Measurements from ENCODE around the gene SLC9B2. TPM values are rescaled to one million over a fixed set of nuclear protein-coding genes. Genes with fewer than 3 reads are reported as not detected.

The SLC9B2 gene
- total and polyA plus RNA-seq, 10 of the 15 experiments (the other 5 are each of a cell fraction or from before 2014, with no cell fraction given): 8.9 to 32.5 (median 25.3) TPM

GRCh38 chr4:103050736-103051436 is 25.7 kb downstream of the SLC9B2 start:
- Histone ChIP-seq H3K4me1 (ENCODE audit: control insufficient read depth, insufficient read depth, low read length) (peaks cover 7% of the 10 kb centered on the region), H3K9me3 (replicated peaks; ENCODE audit: control insufficient read depth, insufficient read depth, low read length) (no peaks in the 10 kb centered on the region), H3K27ac (ENCODE audit: control insufficient read depth, insufficient read depth) (peak overlapping the region; percentile 33; the same call in 1 of the 2 replicates), H3K36me3 (ENCODE audit: control insufficient read depth in 2 of 2, insufficient read depth in 2 of 2, low read length in 1 of 2) (peaks cover 0 to 11% of the 10 kb centered on the region in 2 experiments; a peak in 2 of 4 replicates), H3K79me2 (ENCODE audit: control insufficient read depth, insufficient read depth, low read length) (no peaks in the 10 kb centered on the region), H3K27me3 (replicated peaks in 1 of 2; ENCODE audit: control insufficient read depth in 2 of 2, insufficient read depth in 2 of 2, low read length in 1 of 2) (no peaks in the 10 kb centered on the region), H4K20me1 (ENCODE audit: control insufficient read depth, insufficient read depth) (no peaks in the 10 kb centered on the region), H2AFZ (ENCODE audit: control insufficient read depth, low read depth, low read length) (no peak overlapping the region), H3K9ac (ENCODE audit: control insufficient read depth, insufficient read depth, low read length) (no peak overlapping the region), H3K4me2 (ENCODE audit: control insufficient read depth, insufficient read depth) (no peak overlapping the region), H3K4me3 (no peak overlapping the region)
- ChIA-PET POLR2A (no interaction called here), RAD21 (ENCODE audit: unreplicated experiment) (interaction anchor here (1.4 to 2.6 kb wide), 2 partner anchors 41 to 45 kb away, joined by 3 to 13 read pairs; no protein-coding TSS in a partner anchor), CTCF (interaction anchor here (0.6 to 5.0 kb wide), 8 partner anchors 9 to 750 kb away, joined by 3 to 53 read pairs (median 4); partner anchors contain the start of gene BDH2), SMC1A (ENCODE audit: uncharacterized antibody, unreplicated experiment) (interaction anchor here (1.0 to 2.4 kb wide), 6 partner anchors 14 to 793 kb away, joined by 3 to 8 read pairs (median 3); no protein-coding TSS in a partner anchor)
- in situ Hi-C loops (cut with MboI): no loop called here
- WGBS (ENCODE audit: insufficient coverage, insufficient replicate concordance, low lambda C conversion rate, missing lambda C conversion rate): 2% methylated on average over 2 of the region's 2 CpGs
- BruUV-seq (replicated peaks): no TSS peak
- DNase-seq (ENCODE audit: low read depth, low spot score) (no peak), ATAC-seq (peak; percentile 33), FAIRE-seq (no peak)
- intact Hi-C loops (cut with micrococcal nuclease; ENCODE audit: unreplicated experiment): no loop called here
- TF ChIP-seq, protein P1, sequence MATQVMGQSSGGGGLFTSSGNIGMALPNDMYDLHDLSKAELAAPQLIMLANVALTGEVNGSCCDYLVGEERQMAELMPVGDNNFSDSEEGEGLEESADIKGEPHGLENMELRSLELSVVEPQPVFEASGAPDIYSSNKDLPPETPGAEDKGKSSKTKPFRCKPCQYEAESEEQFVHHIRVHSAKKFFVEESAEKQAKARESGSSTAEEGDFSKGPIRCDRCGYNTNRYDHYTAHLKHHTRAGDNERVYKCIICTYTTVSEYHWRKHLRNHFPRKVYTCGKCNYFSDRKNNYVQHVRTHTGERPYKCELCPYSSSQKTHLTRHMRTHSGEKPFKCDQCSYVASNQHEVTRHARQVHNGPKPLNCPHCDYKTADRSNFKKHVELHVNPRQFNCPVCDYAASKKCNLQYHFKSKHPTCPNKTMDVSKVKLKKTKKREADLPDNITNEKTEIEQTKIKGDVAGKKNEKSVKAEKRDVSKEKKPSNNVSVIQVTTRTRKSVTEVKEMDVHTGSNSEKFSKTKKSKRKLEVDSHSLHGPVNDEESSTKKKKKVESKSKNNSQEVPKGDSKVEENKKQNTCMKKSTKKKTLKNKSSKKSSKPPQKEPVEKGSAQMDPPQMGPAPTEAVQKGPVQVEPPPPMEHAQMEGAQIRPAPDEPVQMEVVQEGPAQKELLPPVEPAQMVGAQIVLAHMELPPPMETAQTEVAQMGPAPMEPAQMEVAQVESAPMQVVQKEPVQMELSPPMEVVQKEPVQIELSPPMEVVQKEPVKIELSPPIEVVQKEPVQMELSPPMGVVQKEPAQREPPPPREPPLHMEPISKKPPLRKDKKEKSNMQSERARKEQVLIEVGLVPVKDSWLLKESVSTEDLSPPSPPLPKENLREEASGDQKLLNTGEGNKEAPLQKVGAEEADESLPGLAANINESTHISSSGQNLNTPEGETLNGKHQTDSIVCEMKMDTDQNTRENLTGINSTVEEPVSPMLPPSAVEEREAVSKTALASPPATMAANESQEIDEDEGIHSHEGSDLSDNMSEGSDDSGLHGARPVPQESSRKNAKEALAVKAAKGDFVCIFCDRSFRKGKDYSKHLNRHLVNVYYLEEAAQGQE (IDR thresholded peaks at IDR 0.05; ENCODE audit: low read depth, low read length): no peak
- TF ChIP-seq FOS (IDR thresholded peaks at IDR 0.05; ENCODE audit: borderline replicate concordance, extremely low read depth, insufficient read length) (no peak), KLF5 (IDR thresholded peaks at IDR 0.05; ENCODE audit: partially characterized antibody) (no peak), IKZF2 (IDR thresholded peaks at IDR 0.05) (peak; percentile 44 to 56; a peak in 2 of 4 replicates), POLR2AphosphoS2 (IDR thresholded peaks at IDR 0.05; ENCODE audit: low read depth, low read length) (no peak), CREM (IDR thresholded peaks at IDR 0.05; ENCODE audit: low read depth) (no peak), IRF4 (IDR thresholded peaks at IDR 0.05; ENCODE audit: low read depth, low read length) (no peak), NRF1 (conservative IDR thresholded peaks at IDR 0.05; ENCODE audit: low read depth, low read length) (no peak), MEF2B (IDR thresholded peaks at IDR 0.05; ENCODE audit: partially characterized antibody, poor library complexity, severe bottlenecking) (no peak), RUNX3 (IDR thresholded peaks at IDR 0.05; ENCODE audit: low read length) (no peak), EED (IDR thresholded peaks at IDR 0.05; ENCODE audit: low read depth) (0 out of 2 replicates have a peak, but pooled peaks have one; percentile 35), ZNF217 (IDR thresholded peaks at IDR 0.05) (no peak), MAX (IDR thresholded peaks at IDR 0.05; ENCODE audit: low read depth, low read length) (no peak), SREBF1 (IDR thresholded peaks at IDR 0.05; ENCODE audit: low read length) (no peak), SMC3 (IDR thresholded peaks at IDR 0.05; ENCODE audit: borderline replicate concordance, low read length) (no peak), HDGF (IDR thresholded peaks at IDR 0.05) (no peak), ATF7 (IDR thresholded peaks at IDR 0.05; ENCODE audit: low read depth) (no peak), PML (IDR thresholded peaks at IDR 0.05; ENCODE audit: low read length) (no peak)
- TF ChIP-seq, protein P2, sequence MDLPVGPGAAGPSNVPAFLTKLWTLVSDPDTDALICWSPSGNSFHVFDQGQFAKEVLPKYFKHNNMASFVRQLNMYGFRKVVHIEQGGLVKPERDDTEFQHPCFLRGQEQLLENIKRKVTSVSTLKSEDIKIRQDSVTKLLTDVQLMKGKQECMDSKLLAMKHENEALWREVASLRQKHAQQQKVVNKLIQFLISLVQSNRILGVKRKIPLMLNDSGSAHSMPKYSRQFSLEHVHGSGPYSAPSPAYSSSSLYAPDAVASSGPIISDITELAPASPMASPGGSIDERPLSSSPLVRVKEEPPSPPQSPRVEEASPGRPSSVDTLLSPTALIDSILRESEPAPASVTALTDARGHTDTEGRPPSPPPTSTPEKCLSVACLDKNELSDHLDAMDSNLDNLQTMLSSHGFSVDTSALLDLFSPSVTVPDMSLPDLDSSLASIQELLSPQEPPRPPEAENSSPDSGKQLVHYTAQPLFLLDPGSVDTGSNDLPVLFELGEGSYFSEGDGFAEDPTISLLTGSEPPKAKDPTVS (IDR thresholded peaks at IDR 0.05; ENCODE audit: low read depth, low read length): peak; percentile 98
